HG03342 (cell line): ENCODE results near the gene PTK7.

Source experiments
- ATAC-seq: cut with Tn5 transposase; IDR thresholded peaks from one replicate; pipeline ENCODE4 v1.9.1; 2021; ENCODE audit warnings: mild to moderate bottlenecking, moderate library complexity; ENCODE audit not compliant: unreplicated experiment

Gene PTK7

DNA sequence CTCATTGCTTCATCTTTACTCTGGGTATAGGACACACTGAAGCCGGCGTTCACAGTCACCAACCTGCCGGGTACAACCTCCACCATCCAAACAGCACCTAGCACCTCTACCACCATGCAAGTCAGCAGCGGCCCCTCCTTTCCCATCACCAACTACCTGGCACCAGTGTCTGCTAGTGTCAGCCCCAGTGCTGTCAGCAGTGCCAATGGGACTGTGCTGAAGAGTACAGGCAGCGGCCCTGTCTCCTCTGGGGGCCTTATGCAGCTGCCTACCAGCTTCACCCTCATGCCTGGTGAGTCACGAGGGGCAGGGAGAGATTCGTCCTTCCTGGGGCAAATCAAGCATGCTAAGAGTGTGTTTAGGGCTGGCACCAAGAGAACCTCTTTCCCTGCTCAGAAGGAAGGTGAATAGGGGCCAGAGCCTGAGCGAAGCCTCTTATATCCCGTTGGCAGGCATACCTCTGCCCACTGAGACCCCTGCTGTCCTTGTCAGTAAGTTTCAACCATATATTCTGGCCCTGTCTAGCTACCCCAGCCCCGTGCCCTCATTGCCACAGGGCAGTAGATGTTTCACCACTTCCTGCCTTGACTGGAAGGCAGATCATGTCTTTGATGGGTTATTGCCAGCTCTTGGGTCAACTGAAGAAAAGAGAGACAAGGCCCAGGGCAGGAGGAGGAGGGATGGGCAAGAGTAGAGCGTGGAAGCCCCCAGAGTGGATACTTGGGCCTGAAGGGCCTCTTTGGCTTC, 99.7 kb downstream of the PTK7 start:
- no peak for ATAC-seq

DNA sequence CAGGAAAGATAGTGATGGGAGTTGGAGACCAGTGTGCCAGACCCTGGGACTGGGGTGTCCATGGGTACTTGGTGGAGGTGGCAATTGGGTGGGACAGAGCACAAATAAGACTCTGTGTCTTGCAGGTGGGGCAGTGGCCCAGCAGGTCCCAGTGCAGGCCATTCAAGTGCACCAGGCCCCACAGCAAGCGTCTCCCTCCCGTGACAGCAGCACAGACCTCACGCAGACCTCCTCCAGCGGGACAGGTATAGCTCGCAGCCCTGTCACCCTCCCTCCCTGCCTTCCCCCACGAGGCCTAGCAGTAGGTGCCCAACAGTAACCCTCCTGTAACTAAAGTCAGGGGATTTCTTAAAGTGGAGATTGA, 100.3 kb downstream of the PTK7 start:
- no peak for ATAC-seq

DNA sequence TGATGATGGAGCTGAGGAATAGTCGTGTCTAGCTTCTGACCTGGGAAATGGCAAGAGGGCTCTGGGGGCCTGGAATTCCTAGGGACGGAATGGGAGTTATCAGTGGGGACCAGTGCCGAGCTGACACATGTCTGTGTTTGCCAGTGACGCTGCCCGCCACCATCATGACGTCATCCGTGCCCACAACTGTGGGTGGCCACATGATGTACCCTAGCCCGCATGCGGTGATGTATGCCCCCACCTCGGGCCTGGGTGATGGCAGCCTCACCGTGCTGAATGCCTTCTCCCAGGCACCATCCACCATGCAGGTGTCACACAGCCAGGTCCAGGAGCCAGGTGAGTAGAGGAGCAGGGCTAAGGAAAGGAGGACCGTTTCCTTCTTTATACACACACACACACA, 102.0 kb downstream of the PTK7 start:
- no peak for ATAC-seq

DNA sequence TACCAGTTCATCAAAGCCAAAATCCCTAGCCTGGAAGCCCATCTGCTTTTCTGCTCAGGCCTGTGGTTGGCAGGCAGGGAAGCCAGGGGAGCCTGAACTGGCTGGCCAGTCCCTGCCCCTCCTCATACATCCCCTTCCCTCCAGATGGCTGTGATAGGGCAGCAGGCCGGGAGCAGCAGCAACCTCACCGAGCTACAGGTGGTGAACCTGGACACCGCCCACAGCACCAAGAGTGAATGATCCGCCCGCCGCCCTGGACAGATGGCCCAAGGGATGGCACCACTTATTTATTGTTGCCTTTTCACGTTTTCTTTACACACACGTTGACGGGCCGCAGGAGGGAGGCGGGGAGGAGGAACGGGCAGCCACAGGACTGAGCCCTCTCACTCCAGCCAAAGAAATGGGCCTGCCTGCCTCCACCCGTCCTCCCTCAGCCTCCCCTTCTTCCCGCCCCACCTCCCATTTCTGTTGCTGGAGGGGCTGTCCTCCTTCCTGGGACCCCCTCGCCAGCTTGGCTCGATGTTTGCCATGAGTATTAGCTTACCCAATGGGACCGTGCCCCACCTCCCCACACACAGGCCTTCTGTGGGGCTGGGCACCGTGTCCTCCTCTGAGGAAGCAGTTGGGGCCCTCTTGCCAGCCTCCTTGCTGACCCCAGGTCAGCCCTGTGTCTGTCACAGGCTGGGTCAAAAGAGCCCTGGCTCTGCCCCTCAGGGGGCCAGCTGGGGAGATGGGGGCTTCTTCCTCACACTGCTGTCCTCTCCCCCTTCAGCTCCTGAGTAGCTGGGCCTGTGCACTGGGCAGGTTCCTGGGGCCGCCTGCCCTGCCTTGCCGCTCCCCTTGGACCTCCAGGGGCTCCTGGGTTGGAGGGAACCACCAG, 103.1 kb downstream of the PTK7 start:
- no peak for ATAC-seq

DNA sequence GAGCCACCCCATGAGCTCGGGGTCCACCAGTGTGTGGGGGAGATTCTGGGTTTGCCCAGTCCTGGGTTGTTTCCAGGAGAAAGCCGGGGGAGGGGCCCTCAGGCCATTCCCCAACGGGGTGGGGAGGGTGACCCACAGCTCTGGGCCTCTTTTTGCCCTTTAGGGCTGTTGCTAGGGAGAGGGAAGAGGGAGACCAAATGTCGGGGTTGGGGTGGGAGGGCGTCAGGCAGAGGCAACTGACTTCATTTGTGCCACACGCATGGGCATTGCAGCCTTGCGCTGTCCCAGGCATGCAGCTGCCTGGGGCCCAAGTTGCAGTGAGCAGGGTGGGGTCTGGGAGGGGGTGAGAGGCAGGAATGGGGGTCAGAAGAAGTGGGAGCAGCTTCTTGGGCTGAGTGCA, 103.9 kb downstream of the PTK7 start:
- no peak for ATAC-seq

DNA sequence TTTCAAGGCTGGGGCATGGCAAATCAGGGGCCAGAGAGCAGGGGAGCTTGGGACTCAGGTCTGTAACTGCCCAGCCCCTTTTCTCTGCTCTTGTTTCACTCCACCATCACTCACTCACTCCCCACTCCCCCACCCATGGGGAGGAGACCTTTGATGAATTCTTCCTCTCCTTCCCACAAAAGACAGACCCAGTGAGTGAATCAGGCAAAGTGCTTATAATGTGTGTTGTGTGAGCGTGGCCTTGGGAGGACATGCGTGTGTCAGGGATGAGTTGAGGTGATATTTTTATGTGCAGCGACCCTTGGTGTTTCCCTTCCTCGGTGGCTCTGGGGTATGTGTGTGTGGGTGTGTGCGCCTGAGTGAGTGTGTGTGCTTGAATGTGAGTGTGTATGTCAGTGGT, 104.9 kb downstream of the PTK7 start:
- ATAC-seq: no peak

DNA sequence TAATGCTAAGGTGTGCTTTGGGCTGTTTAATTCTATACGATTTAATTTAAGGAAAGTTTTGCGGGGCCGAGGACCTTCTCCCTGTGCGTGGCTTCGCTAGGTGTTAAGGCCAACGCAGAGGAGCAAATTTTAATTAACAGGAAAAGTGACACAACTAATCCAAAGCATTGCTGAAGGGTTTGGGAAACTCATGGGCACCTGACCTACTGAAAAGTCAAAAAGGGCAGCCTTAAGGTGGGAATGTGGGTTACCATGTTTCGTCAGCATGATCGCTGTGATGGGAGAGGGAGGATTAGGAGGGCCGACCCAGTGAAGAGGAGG, 105.5 kb downstream of the PTK7 start:
- no peak for ATAC-seq

DNA sequence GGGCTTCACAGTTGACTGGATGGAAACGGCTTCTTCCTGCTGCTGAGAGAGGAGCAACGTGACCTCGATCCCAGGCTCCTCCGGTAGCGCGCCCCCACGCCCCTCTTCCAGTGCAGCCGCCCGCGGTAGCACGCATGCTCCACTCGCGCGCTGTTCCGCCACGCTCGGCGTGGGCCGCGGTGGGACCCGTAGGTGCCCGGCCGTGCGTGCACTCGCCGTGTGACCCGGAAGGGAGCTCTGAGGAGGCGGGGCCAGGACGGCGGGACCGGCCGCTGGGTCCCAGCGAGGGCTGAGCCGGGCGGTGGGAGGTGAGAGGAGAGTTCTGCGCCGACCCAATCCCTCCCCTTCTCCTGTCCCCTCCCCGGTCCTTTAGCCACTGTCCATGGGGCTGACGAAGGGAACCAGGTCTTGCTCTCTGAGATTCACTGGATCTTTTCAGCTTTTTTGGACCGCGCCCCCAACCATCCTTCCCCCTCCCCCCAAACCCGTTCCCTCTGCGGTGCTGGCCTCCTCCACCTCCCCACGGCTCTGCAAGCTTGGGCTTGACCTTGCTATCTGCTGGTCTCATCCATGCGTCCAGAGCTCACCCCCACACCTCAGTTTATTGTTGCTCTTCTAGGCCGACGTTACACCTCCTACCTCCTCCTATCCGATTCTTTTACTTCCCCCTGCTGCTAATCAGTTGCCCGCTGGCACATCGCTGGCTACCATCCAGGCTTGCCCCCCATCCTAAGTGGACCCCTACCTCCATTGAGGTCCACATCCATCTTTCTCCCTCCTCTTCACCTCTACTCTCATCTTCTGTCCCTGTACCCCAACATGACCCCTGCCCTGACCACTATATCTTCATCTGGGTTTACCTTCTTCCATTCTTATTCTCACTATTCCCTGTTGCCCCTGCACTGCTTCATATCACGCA, 106.1 kb downstream of the PTK7 start, which contains the start of gene CUL9:
Gene CUL9 (plus strand): TSS at position 255 of the 919 bp plus-strand sequence. CDS start 2,115 bp downstream, outside the sequence.
- ATAC-seq: peak; percentile 90

DNA sequence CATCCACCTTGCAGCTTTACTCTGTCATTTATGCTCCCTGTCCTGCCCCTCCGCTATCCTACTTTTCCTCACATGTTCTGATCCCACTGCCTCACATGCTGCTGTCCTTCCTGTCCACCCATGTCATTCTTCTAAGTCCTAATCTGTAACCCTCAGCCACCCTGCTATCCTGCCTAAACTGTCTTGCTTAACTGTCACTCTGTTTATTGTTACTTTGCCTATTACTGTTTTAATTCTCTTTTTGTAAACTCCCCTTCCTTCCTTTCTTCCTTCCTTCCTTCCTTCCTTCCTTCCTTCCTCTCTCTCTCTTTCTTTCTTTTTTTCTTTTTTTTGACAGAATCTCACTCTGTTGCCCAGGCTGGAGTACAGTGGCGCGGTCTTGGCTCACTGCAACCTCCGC, 107.3 kb downstream of the PTK7 start:
- ATAC-seq: no peak

DNA sequence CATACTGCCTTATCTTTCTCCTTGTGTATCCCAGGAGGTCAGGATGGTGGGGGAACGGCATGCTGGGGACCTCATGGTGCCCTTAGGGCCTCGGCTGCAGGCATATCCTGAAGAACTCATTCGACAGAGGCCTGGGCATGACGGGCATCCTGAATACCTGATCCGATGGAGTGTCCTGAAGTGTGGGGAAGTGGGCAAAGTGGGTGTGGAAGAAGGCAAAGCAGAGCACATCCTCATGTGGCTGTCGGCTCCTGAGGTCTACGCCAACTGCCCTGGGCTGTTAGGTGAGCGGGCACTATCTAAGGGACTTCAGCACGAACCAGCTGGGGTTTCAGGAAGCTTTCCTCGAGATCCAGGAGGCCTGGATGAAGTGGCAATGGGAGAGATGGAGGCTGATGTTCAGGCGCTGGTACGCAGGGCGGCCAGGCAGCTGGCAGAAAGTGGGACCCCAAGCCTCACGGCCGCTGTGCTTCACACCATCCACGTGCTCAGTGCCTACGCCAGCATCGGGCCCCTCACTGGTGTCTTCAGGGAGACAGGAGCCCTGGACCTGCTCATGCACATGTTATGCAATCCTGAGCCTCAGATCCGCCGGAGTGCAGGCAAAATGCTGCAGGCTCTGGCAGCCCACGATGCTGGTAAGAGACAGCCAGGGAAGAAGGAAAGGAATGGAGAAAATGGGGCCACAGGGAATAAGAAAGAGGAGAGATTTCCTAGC, 108.3 kb downstream of the PTK7 start:
- no peak for ATAC-seq

DNA sequence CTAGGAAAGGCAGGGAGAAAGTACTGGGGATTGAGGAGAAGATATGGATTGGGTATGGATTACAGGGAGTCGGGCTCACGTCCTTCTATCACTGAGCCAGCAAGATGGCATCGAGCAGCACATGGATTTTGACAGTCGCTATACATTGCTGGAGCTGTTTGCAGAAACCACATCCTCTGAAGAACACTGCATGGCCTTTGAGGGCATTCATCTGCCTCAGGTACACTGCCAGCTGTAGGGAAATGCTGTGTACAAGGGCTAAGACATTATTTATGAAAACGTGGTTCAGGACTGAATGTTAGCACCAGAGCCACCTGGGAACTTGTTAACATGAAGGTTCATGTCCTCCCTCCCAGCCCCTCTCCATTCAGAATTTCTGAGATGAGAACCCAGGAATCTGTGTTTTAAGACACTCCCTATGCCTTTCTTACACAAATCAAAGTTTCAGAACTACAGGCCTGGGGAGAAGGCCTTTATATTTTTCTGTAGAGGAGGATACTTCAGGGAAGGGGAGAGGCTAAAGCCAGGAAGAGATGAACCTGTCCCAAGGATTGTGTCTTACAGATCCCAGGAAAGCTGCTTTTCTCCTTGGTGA, 109.4 kb downstream of the PTK7 start:
- no peak for ATAC-seq

DNA sequence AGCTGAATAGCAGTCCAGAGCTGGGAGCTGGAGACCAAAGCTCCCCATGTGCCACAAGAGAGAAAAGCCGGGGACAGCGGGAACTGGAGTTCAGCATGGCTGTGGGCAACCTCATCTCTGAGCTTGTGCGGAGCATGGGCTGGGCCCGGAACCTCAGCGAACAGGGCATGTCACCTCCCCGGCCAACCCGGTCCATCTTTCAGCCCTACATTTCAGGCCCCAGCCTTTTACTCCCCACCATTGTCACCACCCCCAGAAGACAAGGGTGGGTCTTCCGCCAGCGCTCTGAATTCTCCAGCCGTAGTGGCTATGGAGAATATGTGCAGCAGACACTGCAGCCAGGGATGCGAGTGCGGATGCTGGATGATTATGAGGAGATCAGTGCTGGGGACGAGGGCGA, 109.9 kb downstream of the PTK7 start:
- ATAC-seq: no peak

DNA sequence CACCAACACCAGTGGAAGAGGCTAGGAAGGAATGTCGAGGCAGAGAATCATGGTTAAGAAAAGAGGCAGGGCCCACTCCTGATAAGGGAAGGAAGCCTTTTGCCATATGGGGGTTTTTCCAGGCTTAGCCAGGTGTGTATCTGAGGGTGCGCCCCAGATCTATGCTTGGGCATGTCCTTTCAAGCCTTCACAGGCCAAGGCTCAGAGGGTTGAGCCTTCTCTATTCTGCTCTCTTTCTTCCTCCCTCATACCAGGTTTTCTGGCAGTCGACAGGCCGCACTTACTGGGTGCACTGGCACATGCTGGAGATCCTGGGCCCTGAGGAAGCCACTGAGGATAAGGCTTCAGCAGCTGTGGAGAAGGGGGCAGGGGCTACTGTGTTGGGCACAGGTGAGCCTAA, 110.6 kb downstream of the PTK7 start:
- ATAC-seq: no peak

DNA sequence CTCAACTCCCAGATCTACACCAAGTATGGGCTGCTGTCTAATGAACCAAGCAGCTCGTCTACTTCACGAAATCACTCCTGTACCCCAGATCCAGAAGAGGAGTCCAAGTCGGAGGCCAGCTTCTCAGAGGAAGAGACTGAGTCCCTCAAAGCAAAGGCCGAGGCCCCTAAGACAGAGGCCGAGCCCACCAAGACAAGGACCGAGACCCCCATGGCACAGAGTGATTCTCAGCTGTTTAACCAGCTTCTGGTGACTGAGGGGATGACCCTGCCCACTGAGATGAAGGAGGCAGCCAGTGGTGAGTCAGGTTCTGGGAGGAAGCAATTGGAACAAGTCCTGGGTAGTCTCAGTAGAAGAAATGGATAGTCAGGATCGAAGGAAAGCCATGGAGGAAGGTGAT, 111.7 kb downstream of the PTK7 start:
- no peak for ATAC-seq

DNA sequence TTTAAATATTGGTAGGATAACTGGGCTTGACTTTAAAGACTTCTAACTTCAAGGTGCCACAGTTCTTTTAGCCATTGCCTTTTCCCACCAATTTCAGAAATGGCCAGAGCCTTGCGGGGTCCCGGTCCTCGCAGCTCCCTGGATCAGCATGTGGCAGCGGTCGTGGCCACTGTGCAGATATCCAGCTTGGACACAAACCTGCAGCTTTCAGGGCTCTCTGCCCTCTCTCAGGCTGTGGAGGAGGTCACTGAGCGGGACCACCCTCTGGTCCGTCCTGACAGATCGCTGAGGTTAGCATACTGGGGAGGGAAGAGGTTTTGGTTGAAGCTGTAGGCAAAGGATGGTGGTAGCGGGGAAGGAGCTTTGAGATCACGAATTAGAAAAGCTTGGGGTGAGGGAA, 112.3 kb downstream of the PTK7 start:
- ATAC-seq: no peak

DNA sequence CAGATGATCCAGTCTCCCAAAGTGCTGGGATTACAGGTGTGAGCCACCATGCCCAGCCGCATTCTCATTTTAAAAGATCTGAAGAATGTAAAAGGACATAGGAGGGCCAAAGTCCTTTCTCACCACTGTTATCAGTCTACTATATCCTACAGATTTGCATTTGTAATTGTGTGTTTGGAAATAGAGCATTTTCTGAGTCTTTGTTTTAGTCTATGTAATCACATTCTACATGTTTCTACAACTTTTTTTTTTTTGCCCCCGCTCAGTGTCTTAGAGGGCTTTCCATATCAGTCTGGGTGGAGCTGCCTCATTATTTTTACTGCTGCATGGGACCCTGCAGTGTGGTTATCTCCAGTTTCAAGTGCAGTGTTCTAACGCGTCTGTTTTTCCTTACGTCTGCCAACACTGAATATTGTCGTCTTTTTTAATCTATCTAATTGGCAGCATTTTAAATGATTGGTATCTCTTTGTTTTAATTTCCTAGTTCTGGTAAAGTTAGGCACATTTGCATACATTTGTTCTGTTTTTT, 113.7 kb downstream of the PTK7 start:
- ATAC-seq: no peak

DNA sequence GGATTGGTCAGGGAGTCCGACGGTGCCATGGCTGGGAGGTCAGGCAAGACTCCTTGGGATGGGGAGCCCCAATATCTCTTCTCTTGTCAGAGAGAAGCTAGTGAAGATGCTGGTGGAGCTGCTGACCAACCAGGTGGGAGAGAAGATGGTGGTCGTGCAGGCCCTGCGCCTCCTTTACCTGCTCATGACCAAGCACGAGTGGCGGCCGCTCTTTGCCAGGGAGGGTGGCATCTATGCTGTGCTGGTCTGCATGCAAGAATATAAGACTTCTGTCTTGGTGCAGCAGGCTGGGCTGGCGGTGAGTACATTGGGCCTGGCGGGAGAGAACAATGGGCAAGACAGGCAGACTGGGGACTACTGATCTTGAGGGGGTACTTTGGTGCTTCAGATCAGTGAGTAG, 116.8 kb downstream of the PTK7 start:
- ATAC-seq: no peak

DNA sequence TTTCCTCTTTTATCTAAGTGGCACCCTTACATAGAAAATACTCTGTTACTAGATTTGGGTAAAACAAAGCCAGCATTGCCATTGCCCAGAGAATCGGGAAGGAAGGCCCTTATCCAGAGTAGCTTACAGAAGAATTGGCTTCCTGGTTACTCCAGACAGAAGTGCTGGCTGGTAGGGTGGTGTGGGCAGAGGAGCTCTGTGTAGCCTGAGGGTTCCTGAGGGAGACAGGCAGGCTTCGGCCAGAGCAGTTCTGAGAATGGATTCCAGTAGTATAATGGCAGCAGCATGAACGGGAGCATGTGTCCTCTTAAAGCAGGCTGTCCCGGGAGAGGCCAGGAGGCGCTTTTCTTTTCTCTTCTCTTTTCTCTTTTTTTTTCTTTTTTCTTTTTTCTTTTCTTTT, 117.8 kb downstream of the PTK7 start:
- no peak for ATAC-seq

DNA sequence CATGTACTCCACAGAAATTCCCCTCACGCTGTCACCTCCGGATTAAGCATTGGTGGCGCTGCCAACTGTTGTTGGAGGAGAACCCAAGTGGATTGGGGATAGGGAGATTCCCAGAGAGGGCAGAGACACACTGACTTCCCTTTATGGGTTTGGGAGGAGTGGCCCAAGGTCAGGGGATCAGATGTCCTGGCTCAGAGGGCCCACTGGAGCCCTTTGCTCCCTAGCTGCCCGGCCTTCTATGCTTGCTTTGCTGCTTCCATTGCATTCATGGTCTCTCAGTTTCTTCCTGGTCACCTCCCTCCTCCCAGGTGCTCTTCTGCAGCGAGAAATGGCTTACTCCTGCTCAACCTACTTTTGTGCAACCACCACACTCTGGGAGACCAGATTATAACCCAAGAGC, 120.2 kb downstream of the PTK7 start:
- no peak for ATAC-seq

DNA sequence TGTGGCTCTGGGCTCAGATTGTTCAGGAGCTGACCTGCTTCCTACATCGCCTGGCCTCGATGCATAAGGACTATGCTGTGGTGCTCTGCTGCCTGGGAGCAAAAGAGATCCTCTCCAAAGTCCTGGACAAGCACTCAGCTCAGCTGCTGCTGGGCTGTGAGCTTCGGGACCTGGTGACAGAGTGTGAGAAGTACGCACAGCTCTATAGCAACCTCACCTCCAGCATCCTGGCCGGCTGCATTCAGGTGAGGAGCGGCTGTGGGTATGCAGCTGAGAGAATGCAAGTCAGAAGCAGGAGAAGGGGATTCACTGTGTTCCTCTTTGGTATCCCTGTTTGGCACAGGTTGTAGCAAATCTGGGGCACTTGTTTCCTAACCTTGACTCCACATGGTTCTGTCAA, 123.8 kb downstream of the PTK7 start:
- ATAC-seq: no peak
